ENCODE data around the gene CDKL4.

GRCh38 chr2:39234754-39235153 lies 9.0 kb downstream of the CDKL4 start:
- TF ChIP-seq, protein P1, sequence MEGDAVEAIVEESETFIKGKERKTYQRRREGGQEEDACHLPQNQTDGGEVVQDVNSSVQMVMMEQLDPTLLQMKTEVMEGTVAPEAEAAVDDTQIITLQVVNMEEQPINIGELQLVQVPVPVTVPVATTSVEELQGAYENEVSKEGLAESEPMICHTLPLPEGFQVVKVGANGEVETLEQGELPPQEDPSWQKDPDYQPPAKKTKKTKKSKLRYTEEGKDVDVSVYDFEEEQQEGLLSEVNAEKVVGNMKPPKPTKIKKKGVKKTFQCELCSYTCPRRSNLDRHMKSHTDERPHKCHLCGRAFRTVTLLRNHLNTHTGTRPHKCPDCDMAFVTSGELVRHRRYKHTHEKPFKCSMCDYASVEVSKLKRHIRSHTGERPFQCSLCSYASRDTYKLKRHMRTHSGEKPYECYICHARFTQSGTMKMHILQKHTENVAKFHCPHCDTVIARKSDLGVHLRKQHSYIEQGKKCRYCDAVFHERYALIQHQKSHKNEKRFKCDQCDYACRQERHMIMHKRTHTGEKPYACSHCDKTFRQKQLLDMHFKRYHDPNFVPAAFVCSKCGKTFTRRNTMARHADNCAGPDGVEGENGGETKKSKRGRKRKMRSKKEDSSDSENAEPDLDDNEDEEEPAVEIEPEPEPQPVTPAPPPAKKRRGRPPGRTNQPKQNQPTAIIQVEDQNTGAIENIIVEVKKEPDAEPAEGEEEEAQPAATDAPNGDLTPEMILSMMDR (conservative IDR thresholded peaks at IDR 0.05; ENCODE audit: low read depth, low read length): no peak
- TF ChIP-seq EZH2 (IDR thresholded peaks at IDR 0.05; ENCODE audit: borderline replicate concordance, low read depth, low read length, poor library complexity, severe bottlenecking): no peak

All from A673 (cell line).